ENCODE results near the gene MTHFS. TPM values are rescaled to one million over a fixed set of nuclear protein-coding genes. Genes with fewer than 3 reads are reported as not detected.

MTHFS gene
- total RNA-seq, 1 experiment from 2014 or later: 34.5 TPM

- no peak for DNase-seq (ENCODE audit: extremely low read depth, low read depth)
These were observed 72.6 kb downstream of the MTHFS start for GRCh38 chr15:79824136-79824701.

- DNase-seq (ENCODE audit: extremely low read depth, low read depth): no peak
These were observed 76.0 kb downstream of the MTHFS start for GRCh38 chr15:79820820-79821219.

GRCh38 chr15:79820176-79820575 is 76.6 kb downstream of the MTHFS start:
- DNase-seq (ENCODE audit: extremely low read depth, low read depth): no peak

GRCh38 chr15:79816571-79816970 is 80.2 kb downstream of the MTHFS start:
- DNase-seq (ENCODE audit: extremely low read depth, low read depth): no peak

GRCh38 chr15:79815468-79815867 is 81.3 kb downstream of the MTHFS start:
- DNase-seq (ENCODE audit: extremely low read depth, low read depth): no peak

- DNase-seq (ENCODE audit: extremely low read depth, low read depth): no peak
These were observed 84.3 kb downstream of the MTHFS start for GRCh38 chr15:79812541-79812940.

GRCh38 chr15:79811406-79812405 is 85.1 kb downstream of the MTHFS start:
- no peak for DNase-seq (ENCODE audit: extremely low read depth, low read depth)

GRCh38 chr15:79804838-79805237 is 92.0 kb downstream of the MTHFS start:
- DNase-seq (ENCODE audit: extremely low read depth, low read depth): no peak

- no peak for DNase-seq (ENCODE audit: extremely low read depth, low read depth)
These were observed 98.5 kb downstream of the MTHFS start for GRCh38 chr15:79798311-79798710.

Small RNA genes within 50 kb of the gene (small RNA-seq; reads per million reads assigned to genes)
- gene RNU6-667P: 0 reads per million in 2 experiments

Other genes starting within 250 kb of the MTHFS start
- not detected in 2 replicates for gene BCL2A1, start 74.2 kb upstream of the MTHFS start, total RNA-seq (2014; rRNA removed; shearing (Covaris generic))
- 81.4 and 91.6 TPM in 2 replicates for gene ZFAND6, start 162.7 kb upstream of the MTHFS start, total RNA-seq (2014; rRNA removed; shearing (Covaris generic))